ENCODE data around the gene LINC00305.

DNA sequence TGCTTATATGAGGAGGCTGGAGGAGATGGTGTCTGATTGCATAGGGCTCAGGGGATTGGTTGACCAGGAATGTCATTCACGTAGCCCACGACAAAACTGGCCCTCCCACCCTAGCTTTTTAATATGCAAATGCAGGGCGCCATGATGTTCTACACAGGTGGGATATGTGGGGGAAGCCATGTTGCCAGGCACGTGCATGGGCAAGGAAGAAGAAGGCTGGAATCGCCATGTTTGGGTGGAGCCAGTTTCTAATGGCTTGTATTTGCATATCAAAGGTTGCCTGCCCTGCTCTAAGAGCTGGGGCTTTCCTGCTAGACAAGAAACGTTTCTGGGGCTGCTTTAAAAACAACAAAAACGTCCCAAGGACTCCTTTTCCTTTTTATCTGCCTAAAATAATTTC is 26.5 kb upstream of the LINC00305 start:
- no peak for TF ChIP-seq CTCF (IDR thresholded peaks at IDR 0.05; ENCODE audit: poor library complexity, severe bottlenecking)
- no peak for TF ChIP-seq RAD21 (conservative IDR thresholded peaks at IDR 0.05)
- TF ChIP-seq POLR2AphosphoS5 (IDR thresholded peaks at IDR 0.05), result no peak
- TF ChIP-seq TAF1 (IDR thresholded peaks at IDR 0.05; ENCODE audit: low read depth), result no peak
- TF ChIP-seq EP300 (conservative IDR thresholded peaks at IDR 0.05; ENCODE audit: poor library complexity, severe bottlenecking), result no peak
- TF ChIP-seq EZH2 (IDR thresholded peaks at IDR 0.05; ENCODE audit: borderline replicate concordance, insufficient read depth, low read length, poor library complexity, severe bottlenecking), result no peak
